Activated T-helper 2 cell treated with anti-CD3 and anti-CD28 coated beads, Interferon-gamma antibody, Interleukin-2, Interleukin-4, amounts not matched to agents 10 μg/mL and 5 μg/mL and 100 μg/mL, durations not matched to agents 14 hours and 24 hours and 36 hours (primary cell): Measurements from ENCODE around the gene DLG4. TPM values are rescaled to one million over a fixed set of nuclear protein-coding genes. Genes with fewer than 3 reads are reported as not detected.

Experiments
- DNase-seq: peaks from one replicate; pipeline ENCODE4 v3.0.0; 2021; ENCODE audit warnings: low spot score
- H3K27ac Mint-ChIP-seq: one replicate; pipeline ENCODE4 v1.8.0; 2021; ENCODE audit warnings: mixed read lengths
- H3K27me3 Mint-ChIP-seq: one replicate; pipeline ENCODE4 v1.8.0; 2021; ENCODE audit warnings: low read depth, mixed read lengths
- H3K36me3 Mint-ChIP-seq: one replicate; pipeline ENCODE4 v1.8.0; 2021; ENCODE audit warnings: low read depth, mixed read lengths
- H3K4me1 Mint-ChIP-seq: one replicate; pipeline ENCODE4 v1.8.0; 2021; ENCODE audit warnings: low read depth, mixed read lengths
- H3K4me3 Mint-ChIP-seq: one replicate; pipeline ENCODE4 v1.8.0; 2021; ENCODE audit warnings: low read depth, mild to moderate bottlenecking, moderate library complexity, mixed read lengths
- H3K9me3 Mint-ChIP-seq: one replicate; pipeline ENCODE4 v1.8.0; 2021; ENCODE audit warnings: mixed read lengths
- intact Hi-C: fragments of 100-400 bp; cut with micrococcal nuclease; formaldehyde crosslinking; loops from one replicate; pipeline ENCODE4 v1.15.1; 2023
- total RNA-seq: library from RNA; stranded (reverse); gene quantifications from 2 replicates; pipeline ENCODE4 v1.2.3, GENCODE V29; 2022

The DLG4 gene
- total RNA-seq, 1 donor from 2014 or later, result 10.6 TPM

GRCh38 chr17:7213895-7214299, 5.7 kb downstream of the DLG4 start:
- no peaks in the 10 kb centered on the region for H3K36me3 Mint-ChIP-seq
- H3K27ac Mint-ChIP-seq, result peak overlapping the region; percentile 93
- peak overlapping the region; percentile 85 for H3K4me3 Mint-ChIP-seq
- intact Hi-C loops, result loop anchor here (1.0 to 2.0 kb wide), 4 partner anchors 9 to 179 kb away; partner anchors contain the start of genes EIF5A and PHF23
- H3K4me1 Mint-ChIP-seq, result peaks cover 42% of the 10 kb centered on the region
- H3K9me3 Mint-ChIP-seq, result no peaks in the 10 kb centered on the region
- peaks cover 15% of the 10 kb centered on the region for H3K27me3 Mint-ChIP-seq
- DNase-seq, result peak; percentile 63

- no peak overlapping the region for H3K27ac Mint-ChIP-seq
- no peaks in the 10 kb centered on the region for H3K36me3 Mint-ChIP-seq
- intact Hi-C loops, result no loop called here
- H3K27me3 Mint-ChIP-seq, result peaks cover 15% of the 10 kb centered on the region
- H3K4me1 Mint-ChIP-seq, result peaks cover 31% of the 10 kb centered on the region
- no peak for DNase-seq
- no peaks in the 10 kb centered on the region for H3K9me3 Mint-ChIP-seq
- no peak overlapping the region for H3K4me3 Mint-ChIP-seq
Measured at GRCh38 chr17:7211491-7212273, 8.0 kb downstream of the DLG4 start.

- H3K27me3 Mint-ChIP-seq, result peaks cover 15% of the 10 kb centered on the region
- DNase-seq, result no peak
- intact Hi-C loops, result no loop called here
- no peaks in the 10 kb centered on the region for H3K36me3 Mint-ChIP-seq
- H3K9me3 Mint-ChIP-seq, result no peaks in the 10 kb centered on the region
- H3K27ac Mint-ChIP-seq, result no peak overlapping the region
- H3K4me1 Mint-ChIP-seq, result peaks cover 29% of the 10 kb centered on the region
- no peak overlapping the region for H3K4me3 Mint-ChIP-seq
Measured at GRCh38 chr17:7208754-7209460, 10.7 kb downstream of the DLG4 start.

DNA sequence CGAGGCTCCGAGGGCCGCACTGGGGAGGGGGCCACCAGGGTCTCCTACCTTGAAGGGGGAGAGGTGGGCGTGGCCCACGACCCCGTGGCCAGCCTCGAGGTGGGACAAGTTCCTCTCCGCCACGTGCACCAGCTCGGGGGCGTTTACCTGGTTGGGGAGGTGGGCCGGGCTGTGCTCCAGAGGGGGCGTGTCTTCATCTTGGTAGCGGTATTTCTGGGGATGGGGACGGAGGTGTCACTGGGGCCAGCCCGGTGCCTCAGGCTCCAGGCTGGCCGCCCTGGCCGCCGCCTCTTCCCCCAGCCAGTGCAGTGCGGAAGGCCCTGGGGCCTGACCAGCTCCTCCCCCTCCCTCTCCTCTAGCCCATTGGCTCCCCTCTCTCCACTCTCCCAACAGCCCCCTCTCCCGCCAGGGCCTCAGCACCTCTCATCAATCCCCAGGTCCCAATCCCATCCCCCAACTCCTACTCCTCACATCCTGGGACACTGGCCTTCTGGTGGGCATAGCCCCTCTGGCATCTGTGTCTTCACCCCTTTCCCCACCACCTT, 11.5 kb downstream of the DLG4 start:
- Mint-ChIP-seq H3K27me3 (peaks cover 10% of the 10 kb centered on the region), H3K9me3 (no peaks in the 10 kb centered on the region), H3K4me3 (no peak overlapping the region), H3K27ac (no peak overlapping the region), H3K36me3 (no peaks in the 10 kb centered on the region), H3K4me1 (peaks cover 23% of the 10 kb centered on the region)
- intact Hi-C loops, result no loop called here
- DNase-seq, result no peak

DNA sequence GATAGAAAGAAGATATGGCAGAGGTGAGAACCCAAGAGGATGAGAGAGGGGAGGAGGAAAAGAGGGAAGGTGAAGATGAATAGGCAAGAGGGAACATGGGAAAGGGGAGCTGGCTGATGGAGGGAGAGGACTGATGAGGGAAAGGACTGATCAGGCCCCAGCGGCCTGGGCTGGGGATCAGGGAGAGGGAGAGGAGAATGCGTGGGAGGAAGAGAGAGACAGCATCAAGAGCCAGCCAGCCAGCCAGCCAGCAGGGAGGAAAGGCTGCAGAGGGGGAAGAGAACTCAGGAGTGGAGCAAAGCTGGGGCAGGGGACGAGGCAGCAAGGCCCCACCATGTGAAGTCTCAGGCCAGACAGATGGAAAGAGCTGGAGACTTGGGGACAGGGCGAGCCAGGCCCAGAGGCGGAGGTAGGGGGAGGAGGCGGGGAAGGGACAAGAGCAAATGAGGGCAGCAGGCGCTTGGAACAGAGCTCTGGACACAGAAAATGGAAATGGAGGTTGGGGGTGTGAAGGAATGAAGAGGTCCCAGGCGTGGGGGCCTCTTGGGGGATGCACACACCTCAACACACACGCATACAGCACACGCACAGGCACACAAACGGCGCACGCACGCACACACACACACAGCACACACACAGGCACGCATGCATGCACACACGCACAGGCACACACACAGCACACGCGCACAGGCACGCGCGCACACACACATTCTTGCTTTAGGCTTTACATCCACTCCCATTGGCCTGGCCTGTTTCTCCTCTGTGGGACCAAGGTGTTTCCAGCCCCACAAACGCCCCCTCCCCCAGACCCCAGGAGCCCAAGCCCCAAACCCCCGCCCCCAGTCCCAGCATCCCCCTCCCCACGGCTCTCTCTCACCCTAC, 12.3 kb downstream of the DLG4 start:
- H3K4me3 Mint-ChIP-seq, result no peak overlapping the region
- intact Hi-C loops, result no loop called here

GRCh38 chr17:7205561-7205960, 14.1 kb downstream of the DLG4 start:
- intact Hi-C loops, result loop anchor here (1.0 kb wide), 1 partner anchor 9 kb away; no protein-coding TSS in a partner anchor
- peaks cover 3% of the 10 kb centered on the region for H3K36me3 Mint-ChIP-seq
- no peak for DNase-seq
- H3K9me3 Mint-ChIP-seq, result no peaks in the 10 kb centered on the region
- H3K4me1 Mint-ChIP-seq, result peaks cover 23% of the 10 kb centered on the region
- H3K27me3 Mint-ChIP-seq, result peaks cover 3% of the 10 kb centered on the region
- peak overlapping the region; percentile 84 for H3K27ac Mint-ChIP-seq
- H3K4me3 Mint-ChIP-seq, result peak overlapping the region; percentile 74

More for the DNA sequence above, 12.3 kb downstream of the DLG4 start:
- no peak overlapping the region for H3K27ac Mint-ChIP-seq
- H3K9me3 Mint-ChIP-seq, result no peaks in the 10 kb centered on the region
- H3K36me3 Mint-ChIP-seq, result no peaks in the 10 kb centered on the region
- H3K27me3 Mint-ChIP-seq, result peaks cover 9% of the 10 kb centered on the region
- H3K4me1 Mint-ChIP-seq, result peaks cover 23% of the 10 kb centered on the region
- no peak for DNase-seq

DNA sequence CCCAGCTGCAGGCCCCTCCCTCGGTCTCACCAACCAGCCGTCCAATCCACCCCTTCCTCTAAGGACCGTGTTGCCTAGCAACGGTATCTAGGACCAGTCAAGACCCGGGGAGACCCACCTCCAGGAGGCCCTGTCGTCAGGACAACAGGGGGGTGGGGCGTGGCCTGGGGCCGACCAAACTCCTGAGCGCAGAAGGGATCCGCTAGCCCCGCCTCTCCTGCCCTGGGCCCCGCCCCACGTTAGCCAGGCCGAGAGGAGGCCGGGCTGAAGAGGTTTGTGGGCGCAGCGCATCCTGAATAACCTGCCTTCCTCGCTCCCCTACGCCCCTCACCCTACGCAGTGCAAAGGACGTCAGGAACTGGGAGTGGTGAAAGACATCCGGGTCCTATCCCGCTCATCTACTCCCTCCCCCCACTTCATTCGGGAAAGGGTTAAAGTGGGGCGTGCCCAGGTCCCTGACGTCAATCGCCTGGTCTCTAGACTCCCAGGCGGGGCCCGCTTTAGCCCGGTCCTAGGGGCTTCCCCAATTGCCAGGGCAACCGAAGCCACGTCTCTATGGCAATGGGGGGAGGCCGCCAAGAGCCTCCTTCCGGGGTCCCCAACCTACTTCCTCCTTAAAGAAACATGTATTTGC, 14.7 kb downstream of the DLG4 start:
- intact Hi-C loops, result loop anchor here (1.0 kb wide), 1 partner anchor 9 kb away; no protein-coding TSS in a partner anchor
- H3K27ac Mint-ChIP-seq, result peak overlapping the region; percentile 84
- no peaks in the 10 kb centered on the region for H3K9me3 Mint-ChIP-seq

GRCh38 chr17:7204336-7204735, 15.3 kb downstream of the DLG4 start:
- intact Hi-C loops, result no loop called here
- peak overlapping the region; percentile 84 for H3K27ac Mint-ChIP-seq
- no peaks in the 10 kb centered on the region for H3K9me3 Mint-ChIP-seq
- peaks cover 3% of the 10 kb centered on the region for H3K36me3 Mint-ChIP-seq
- H3K4me3 Mint-ChIP-seq, result peak overlapping the region; percentile 74
- H3K27me3 Mint-ChIP-seq, result no peaks in the 10 kb centered on the region
- DNase-seq, result no peak
- H3K4me1 Mint-ChIP-seq, result peaks cover 23% of the 10 kb centered on the region

More for the DNA sequence above, 14.7 kb downstream of the DLG4 start:
- H3K4me3 Mint-ChIP-seq, result peak overlapping the region; percentile 74
- H3K36me3 Mint-ChIP-seq, result peaks cover 3% of the 10 kb centered on the region
- H3K27me3 Mint-ChIP-seq, result no peaks in the 10 kb centered on the region
- peaks cover 23% of the 10 kb centered on the region for H3K4me1 Mint-ChIP-seq
- peak; percentile 89 for DNase-seq

GRCh38 chr17:7203391-7203790, 16.2 kb downstream of the DLG4 start:
- intact Hi-C loops, result no loop called here
- no peak for DNase-seq
- Mint-ChIP-seq H3K27ac (no peak overlapping the region), H3K4me1 (peaks cover 23% of the 10 kb centered on the region), H3K36me3 (peaks cover 3% of the 10 kb centered on the region), H3K27me3 (no peaks in the 10 kb centered on the region), H3K4me3 (peak overlapping the region; percentile 30), H3K9me3 (no peaks in the 10 kb centered on the region)

DNA sequence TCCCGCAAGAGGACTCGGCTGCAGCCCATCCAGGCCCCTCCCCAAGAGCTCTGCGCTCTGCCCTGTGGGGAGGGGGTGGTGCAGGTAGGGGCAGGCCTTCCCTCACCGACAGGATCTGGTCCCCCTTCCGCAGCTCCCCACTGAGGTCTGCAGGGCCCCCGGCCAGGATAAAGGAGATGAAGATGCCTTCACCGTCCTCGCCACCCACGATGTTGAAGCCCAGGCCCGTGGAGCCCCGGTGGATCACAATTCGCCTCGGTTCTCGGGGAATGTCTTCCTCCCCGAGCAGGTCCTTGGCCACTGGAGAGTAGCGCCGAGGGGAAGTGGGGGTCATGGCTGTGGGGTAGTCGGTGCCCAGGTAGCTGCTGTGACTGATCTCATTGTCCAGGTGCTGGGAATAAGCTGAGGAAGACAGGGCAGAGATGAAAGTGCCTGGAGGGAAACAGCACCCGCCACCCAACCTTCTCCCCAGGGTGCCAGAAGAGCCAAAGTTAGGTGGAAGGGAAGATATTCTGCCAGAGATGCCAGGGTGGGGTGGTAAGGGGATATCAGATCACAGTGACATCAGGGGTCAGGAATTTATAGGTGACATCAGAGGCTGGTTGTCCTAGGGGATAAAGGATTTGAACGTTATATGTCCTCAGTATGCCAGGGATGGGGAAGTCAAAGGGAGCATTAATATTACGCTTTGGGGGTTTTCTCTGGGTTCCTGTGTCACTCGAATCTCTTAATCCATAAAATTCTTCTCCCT, 22.8 kb downstream of the DLG4 start:
- Mint-ChIP-seq H3K4me3 (no peak overlapping the region), H3K4me1 (no peaks in the 10 kb centered on the region), H3K27me3 (no peaks in the 10 kb centered on the region), H3K9me3 (no peaks in the 10 kb centered on the region), H3K27ac (no peak overlapping the region), H3K36me3 (peaks cover 3% of the 10 kb centered on the region)
- no peak for DNase-seq
- intact Hi-C loops, result no loop called here

GRCh38 chr17:7195971-7196370, 23.7 kb downstream of the DLG4 start:
- Mint-ChIP-seq H3K27ac (no peak overlapping the region), H3K4me1 (no peaks in the 10 kb centered on the region), H3K4me3 (no peak overlapping the region), H3K9me3 (no peaks in the 10 kb centered on the region), H3K27me3 (no peaks in the 10 kb centered on the region), H3K36me3 (no peaks in the 10 kb centered on the region)
- intact Hi-C loops, result no loop called here
- DNase-seq, result no peak
